DOHH2 (cell line): ENCODE measurements around the gene ADGRL3.
"Not testable (repeated sequence)": the region's sequence is repeated elsewhere in the genome, so short reads cannot be mapped to it uniquely, and the experiment has no call there.

Experiments used
- H3F3A ChIP-seq: fragments of 200-600 bp; sonication (generic), shearing (Covaris generic); 2 replicates; pipeline ENCODE4 v1.6.0; 2016; ENCODE audit warnings: antibody characterized with exemption, mild to moderate bottlenecking; ENCODE audit not compliant: control insufficient read depth, insufficient read depth
- H3K27ac ChIP-seq: fragments of 200-600 bp; sonication (generic); 2 replicates; pipeline ENCODE4 v1.5.1; 2014; ENCODE audit warnings: low read depth, mild to moderate bottlenecking, low read length, moderate library complexity
- H3K27me3 ChIP-seq: fragments of 200-600 bp; sonication (generic); 2 replicates; pipeline ENCODE4 v1.6.1; 2014; ENCODE audit warnings: mild to moderate bottlenecking, low read length, mixed read lengths; ENCODE audit not compliant: control insufficient read depth
- H3K36me3 ChIP-seq: fragments of 200-600 bp; sonication (generic); 2 replicates; pipeline ENCODE4 v1.6.1; 2014; ENCODE audit warnings: mild to moderate bottlenecking, low read length, moderate library complexity, mixed read lengths; ENCODE audit not compliant: control insufficient read depth
- H3K4me1 ChIP-seq: fragments of 200-600 bp; sonication (generic); 2 replicates; pipeline ENCODE4 v1.6.1; 2014; ENCODE audit warnings: mild to moderate bottlenecking, low read length, mixed read lengths; ENCODE audit not compliant: control insufficient read depth
- H3K4me2 ChIP-seq: fragments of 200-600 bp; sonication (generic); 2 replicates; pipeline ENCODE4 v1.6.0; 2014; ENCODE audit warnings: mild to moderate bottlenecking, low read length, moderate library complexity
- H3K4me3 ChIP-seq: fragments of 200-600 bp; sonication (generic); 2 replicates; pipeline ENCODE4 v1.5.1; 2014; ENCODE audit warnings: mild to moderate bottlenecking, low read length, mixed read lengths
- H3K79me2 ChIP-seq: fragments of 200-600 bp; sonication (generic); 2 replicates; pipeline ENCODE4 v1.6.1; 2014; ENCODE audit warnings: mild to moderate bottlenecking, low read length, mixed read lengths; ENCODE audit not compliant: control insufficient read depth
- H3K9me2 ChIP-seq: fragments of 200-600 bp; sonication (generic); replicated peaks from 2 replicates; pipeline ENCODE4 v1.6.1; 2014; ENCODE audit warnings: mild to moderate bottlenecking, low read length, mixed read lengths; ENCODE audit not compliant: control insufficient read depth
- H3K9me3 ChIP-seq: fragments of 200-600 bp; sonication (generic); 2 replicates; pipeline ENCODE4 v1.6.1; 2014; ENCODE audit warnings: antibody characterized with exemption, low read length, mixed read lengths; ENCODE audit not compliant: control insufficient read depth, insufficient read depth
- H4K20me1 ChIP-seq: fragments of 200-600 bp; sonication (generic); 2 replicates; pipeline ENCODE4 v1.6.0; 2014; ENCODE audit warnings: low read depth, mild to moderate bottlenecking, antibody characterized with exemption, low read length, moderate library complexity; ENCODE audit not compliant: control insufficient read depth, insufficient read depth
- EZH2phosphoT487 ChIP-seq: fragments of 200-600 bp; sonication (generic); IDR thresholded peaks from 2 replicates; pipeline ENCODE4 v1.6.1; 2017; ENCODE audit warnings: borderline replicate concordance, mild to moderate bottlenecking, antibody characterized with exemption, low read length, moderate library complexity, mixed read lengths
- TF ChIP-seq, protein P1 (sequence below): fragments of 200-600 bp; sonication (generic); IDR thresholded peaks from one replicate; pipeline ENCODE4 v1.5.1; 2014; ENCODE audit warnings: antibody characterized with exemption, mild to moderate bottlenecking, low read depth, low read length; ENCODE audit not compliant: poor library complexity, severe bottlenecking

The ADGRL3 gene

DNA sequence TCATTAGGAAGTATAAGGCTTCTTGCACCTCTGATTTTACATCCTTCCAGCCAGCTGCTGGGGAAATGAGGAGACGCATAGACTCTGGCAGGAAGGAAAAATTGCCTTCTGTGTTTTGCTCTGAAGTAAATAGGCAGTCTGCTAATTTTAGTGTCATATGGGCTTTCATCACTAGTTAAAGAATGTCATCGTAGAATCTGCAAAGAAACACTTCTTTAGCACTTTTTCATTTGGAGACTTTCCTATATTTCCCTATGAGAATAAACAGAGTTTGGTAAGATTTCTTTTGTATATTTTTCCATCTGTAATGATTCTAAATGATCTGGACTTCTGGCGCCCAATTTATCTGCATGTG is 3.3 kb downstream of the ADGRL3 start:
- Histone ChIP-seq H3K4me1 (no peaks in the 10 kb centered on the region), H3K9me2 (no peaks in the 10 kb centered on the region), H3K4me2 (no peak overlapping the region), H3K27ac (no peak overlapping the region), H4K20me1 (no peaks in the 10 kb centered on the region), H3K9me3 (peaks cover 4% of the 10 kb centered on the region; the same call in 1 of the 2 replicates), H3K36me3 (no peaks in the 10 kb centered on the region), H3K4me3 (no peak overlapping the region), H3K79me2 (no peaks in the 10 kb centered on the region), H3K27me3 (no peaks in the 10 kb centered on the region), H3F3A (no peaks in the 10 kb centered on the region)
- TF ChIP-seq, protein P1, sequence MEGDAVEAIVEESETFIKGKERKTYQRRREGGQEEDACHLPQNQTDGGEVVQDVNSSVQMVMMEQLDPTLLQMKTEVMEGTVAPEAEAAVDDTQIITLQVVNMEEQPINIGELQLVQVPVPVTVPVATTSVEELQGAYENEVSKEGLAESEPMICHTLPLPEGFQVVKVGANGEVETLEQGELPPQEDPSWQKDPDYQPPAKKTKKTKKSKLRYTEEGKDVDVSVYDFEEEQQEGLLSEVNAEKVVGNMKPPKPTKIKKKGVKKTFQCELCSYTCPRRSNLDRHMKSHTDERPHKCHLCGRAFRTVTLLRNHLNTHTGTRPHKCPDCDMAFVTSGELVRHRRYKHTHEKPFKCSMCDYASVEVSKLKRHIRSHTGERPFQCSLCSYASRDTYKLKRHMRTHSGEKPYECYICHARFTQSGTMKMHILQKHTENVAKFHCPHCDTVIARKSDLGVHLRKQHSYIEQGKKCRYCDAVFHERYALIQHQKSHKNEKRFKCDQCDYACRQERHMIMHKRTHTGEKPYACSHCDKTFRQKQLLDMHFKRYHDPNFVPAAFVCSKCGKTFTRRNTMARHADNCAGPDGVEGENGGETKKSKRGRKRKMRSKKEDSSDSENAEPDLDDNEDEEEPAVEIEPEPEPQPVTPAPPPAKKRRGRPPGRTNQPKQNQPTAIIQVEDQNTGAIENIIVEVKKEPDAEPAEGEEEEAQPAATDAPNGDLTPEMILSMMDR, result no peak
- no peak for TF ChIP-seq EZH2phosphoT487

DNA sequence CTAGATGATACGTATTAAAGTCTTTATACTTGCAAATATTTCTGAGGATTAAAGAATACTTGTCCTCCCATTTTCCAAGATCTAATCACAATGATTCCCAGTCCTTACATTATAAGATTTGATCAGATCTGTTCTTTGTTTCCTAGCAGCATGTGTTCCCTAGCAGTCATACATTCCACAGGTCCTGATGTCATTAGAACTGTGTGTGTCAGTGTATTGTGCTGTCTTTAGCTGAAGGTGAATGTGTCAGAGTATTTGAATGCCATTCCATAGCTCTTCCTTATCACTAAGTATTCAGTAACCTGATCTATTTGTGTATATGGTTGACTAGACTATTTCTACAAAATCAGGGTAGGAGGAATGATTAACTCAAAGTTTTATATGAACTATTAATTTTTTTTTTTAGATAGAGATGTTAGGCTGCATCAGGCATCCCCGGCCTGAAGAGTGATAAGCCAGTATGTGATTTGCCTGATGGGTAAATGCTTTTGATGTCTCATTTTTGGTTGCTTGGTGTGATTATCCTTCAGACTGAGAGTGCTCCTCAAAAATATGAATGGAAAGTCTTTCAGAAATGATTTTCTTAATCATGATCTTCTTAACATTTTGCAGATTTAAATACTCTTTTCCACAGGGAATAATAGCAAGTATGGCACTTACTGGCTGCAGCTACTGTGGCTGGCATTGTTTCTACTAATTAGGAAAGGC is 4.4 kb downstream of the ADGRL3 start:
- Histone ChIP-seq H3K9me3 (peaks cover 4% of the 10 kb centered on the region; the same call in 1 of the 2 replicates), H3F3A (no peaks in the 10 kb centered on the region), H3K27ac (no peak overlapping the region), H3K4me1 (no peaks in the 10 kb centered on the region), H3K9me2 (no peaks in the 10 kb centered on the region), H3K36me3 (no peaks in the 10 kb centered on the region), H3K79me2 (no peaks in the 10 kb centered on the region), H3K27me3 (no peaks in the 10 kb centered on the region), H4K20me1 (no peaks in the 10 kb centered on the region), H3K4me3 (no peak overlapping the region), H3K4me2 (no peak overlapping the region)
- TF ChIP-seq EZH2phosphoT487, result no peak
- TF ChIP-seq, protein P1, result no peak

DNA sequence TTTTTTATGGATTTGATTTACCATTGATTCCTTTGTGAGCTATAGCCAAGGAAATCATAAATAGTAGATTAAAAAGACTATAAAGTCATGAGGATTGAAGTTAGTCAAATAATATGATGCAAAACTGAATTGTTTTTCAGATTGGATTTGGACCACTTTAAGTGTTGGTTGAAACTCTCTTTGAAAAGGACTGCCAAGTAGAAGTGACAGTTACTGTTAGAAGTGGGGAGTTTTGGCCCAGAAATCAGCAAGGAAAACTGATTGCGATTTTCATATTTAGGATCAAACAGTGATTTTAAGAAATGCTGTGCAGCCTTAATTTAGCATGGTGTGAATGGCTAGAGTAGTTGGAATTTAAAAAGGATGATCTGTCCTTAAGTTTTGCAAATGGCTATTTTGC is 4.9 kb downstream of the ADGRL3 start:
- H3K9me2 ChIP-seq, result no peaks in the 10 kb centered on the region
- H3K27me3 ChIP-seq, result no peaks in the 10 kb centered on the region
- no peaks in the 10 kb centered on the region for H4K20me1 ChIP-seq
- H3F3A ChIP-seq, result no peaks in the 10 kb centered on the region
- no peaks in the 10 kb centered on the region for H3K36me3 ChIP-seq
- no peaks in the 10 kb centered on the region for H3K79me2 ChIP-seq
- H3K4me3 ChIP-seq, result no peak overlapping the region
- H3K9me3 ChIP-seq, result peaks cover 4% of the 10 kb centered on the region; the same call in 1 of the 2 replicates
- no peaks in the 10 kb centered on the region for H3K4me1 ChIP-seq
- no peak overlapping the region for H3K4me2 ChIP-seq
- TF ChIP-seq, protein P1, result no peak
- TF ChIP-seq EZH2phosphoT487, result no peak
- no peak overlapping the region for H3K27ac ChIP-seq

DNA sequence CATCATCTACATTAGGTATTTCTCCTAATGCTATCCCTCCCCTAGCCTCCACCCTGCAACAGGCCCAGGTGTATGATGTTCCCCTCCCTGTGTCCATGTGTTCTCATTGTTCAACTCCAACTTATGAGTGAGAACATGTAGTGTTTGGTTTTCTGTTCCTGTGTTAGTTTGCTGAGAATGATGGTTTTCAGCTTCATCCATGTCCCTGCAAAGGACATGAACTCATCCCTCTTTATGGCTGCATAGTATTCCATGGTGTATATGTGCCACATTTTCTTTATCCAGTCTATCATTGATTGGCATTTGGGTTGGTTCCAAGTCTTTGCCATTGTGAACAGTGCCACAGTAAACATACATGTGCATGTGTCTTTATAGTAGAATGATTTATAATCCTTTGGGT is 7.0 kb downstream of the ADGRL3 start:
- H3K4me1 ChIP-seq, H3K9me3 ChIP-seq, H3K9me2 ChIP-seq, H3K27me3 ChIP-seq, H3F3A ChIP-seq, H3K79me2 ChIP-seq, H3K4me3 ChIP-seq, H3K4me2 ChIP-seq, H3K27ac ChIP-seq, H4K20me1 ChIP-seq, H3K36me3 ChIP-seq: not testable (repeated sequence)
